Measurements from ENCODE around the gene SMTN. TPM values are rescaled to one million over a fixed set of nuclear protein-coding genes. Genes with fewer than 3 reads are reported as not detected.

SMTN gene
- total and polyA plus RNA-seq, 9 of the 15 experiments (the other 6 are each of a cell fraction or from before 2014, with no cell fraction given) = 2.5 to 41.1 (median 16.1) TPM

GRCh38 chr22:31120642-31121041, 39.5 kb downstream of the SMTN start:
- Histone ChIP-seq H3K9me3 (replicated peaks; ENCODE audit: control insufficient read depth, insufficient read depth, low read depth, low read length) (no peaks in the 10 kb centered on the region), H3K27me3 (ENCODE audit: control insufficient read depth in 2 of 2, insufficient read depth in 2 of 2, low read length in 2 of 2) (no peaks in the 10 kb centered on the region), H3K4me2 (ENCODE audit: insufficient read depth, low read length) (no peak overlapping the region), H3K9ac (ENCODE audit: insufficient read depth in 1 of 2, low read depth in 2 of 2, low read length in 2 of 2) (no peak overlapping the region), H3K9me1 (ENCODE audit: control insufficient read depth, insufficient read depth, low read length) (no peaks in the 10 kb centered on the region), H3K79me2 (ENCODE audit: control insufficient read depth, insufficient read depth, low read length) (no peaks in the 10 kb centered on the region), H3K36me3 (ENCODE audit: control insufficient read depth, insufficient read depth, low read length) (no peaks in the 10 kb centered on the region), H3K27ac (ENCODE audit: extremely low read depth, low read depth, low read length) (no peak overlapping the region), H3K4me3 (no peak overlapping the region), H3K4me1 (replicated peaks in 1 of 2; ENCODE audit: control insufficient read depth in 2 of 2, insufficient read depth in 2 of 2, low read length in 2 of 2) (peaks cover 26 to 42% of the 10 kb centered on the region in 2 experiments), H2AFZ (ENCODE audit: low read depth, low read length) (no peak overlapping the region), H4K20me1 (replicated peaks; ENCODE audit: control insufficient read depth, insufficient read depth, low read length) (no peaks in the 10 kb centered on the region)
- no peak for ATAC-seq
- POLR2A ChIA-PET = interaction anchor here (0.9 to 1.3 kb wide), 3 partner anchors 12 to 20 kb away, joined by 3 to 4 read pairs (median 4); partner anchors contain the start of gene PLA2G3
- no peak for DNase-seq (ENCODE audit: extremely low read depth in 1 of 4, low spot score in 3 of 4)
- intact Hi-C loops (cut with micrococcal nuclease) = no loop called here
- CTCF ChIA-PET (ENCODE audit: low intra/inter-chr PET ratio) = no interaction called here
- FAIRE-seq = no peak
- 100% methylated on average over 1 of the region's 1 CpG for WGBS (ENCODE audit: insufficient coverage, low coverage, missing lambda C conversion rate)
- in situ Hi-C loops (cut with MboI) = no loop called here
- BruUV-seq (replicated peaks) = no TSS peak
- no peak for TF ChIP-seq ZFX (CRISPR knock-in tag; IDR thresholded peaks at IDR 0.05)
- TF ChIP-seq SMAD1 (IDR thresholded peaks at IDR 0.05; ENCODE audit: low read depth, low read length, partially characterized antibody) = no peak
- TF ChIP-seq PHF20 (IDR thresholded peaks at IDR 0.05; ENCODE audit: partially characterized antibody) = no peak
- TF ChIP-seq ZNF274 (IDR thresholded peaks at IDR 0.05; ENCODE audit: borderline replicate concordance, low read depth, low read length) = no peak
- TF ChIP-seq KHSRP (IDR thresholded peaks at IDR 0.05) = no peak
- TF ChIP-seq ZBED1 (IDR thresholded peaks at IDR 0.05) = no peak
- TF ChIP-seq SLC30A9 (CRISPR knock-in tag; IDR thresholded peaks at IDR 0.05) = no peak
- no peak for TF ChIP-seq TRIM24 (IDR thresholded peaks at IDR 0.05)
- TF ChIP-seq RBM14 (IDR thresholded peaks at IDR 0.05; ENCODE audit: borderline replicate concordance, insufficient read depth, low read depth, low read length) = no peak
- TF ChIP-seq, protein P1, sequence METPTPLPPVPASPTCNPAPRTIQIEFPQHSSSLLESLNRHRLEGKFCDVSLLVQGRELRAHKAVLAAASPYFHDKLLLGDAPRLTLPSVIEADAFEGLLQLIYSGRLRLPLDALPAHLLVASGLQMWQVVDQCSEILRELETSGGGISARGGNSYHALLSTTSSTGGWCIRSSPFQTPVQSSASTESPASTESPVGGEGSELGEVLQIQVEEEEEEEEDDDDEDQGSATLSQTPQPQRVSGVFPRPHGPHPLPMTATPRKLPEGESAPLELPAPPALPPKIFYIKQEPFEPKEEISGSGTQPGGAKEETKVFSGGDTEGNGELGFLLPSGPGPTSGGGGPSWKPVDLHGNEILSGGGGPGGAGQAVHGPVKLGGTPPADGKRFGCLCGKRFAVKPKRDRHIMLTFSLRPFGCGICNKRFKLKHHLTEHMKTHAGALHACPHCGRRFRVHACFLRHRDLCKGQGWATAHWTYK (CRISPR knock-in tag; IDR thresholded peaks at IDR 0.05) = no peak
- no peak for TF ChIP-seq KLF6 (CRISPR knock-in tag; IDR thresholded peaks at IDR 0.05; ENCODE audit: borderline replicate concordance)
- TF ChIP-seq CBFA2T2 (conservative IDR thresholded peaks at IDR 0.05) = no peak
- no peak for TF ChIP-seq CHD2 (IDR thresholded peaks at IDR 0.05; ENCODE audit: low read depth, low read length)
- TF ChIP-seq RNF2 (IDR thresholded peaks at IDR 0.05) = no peak
- TF ChIP-seq, protein P2, sequence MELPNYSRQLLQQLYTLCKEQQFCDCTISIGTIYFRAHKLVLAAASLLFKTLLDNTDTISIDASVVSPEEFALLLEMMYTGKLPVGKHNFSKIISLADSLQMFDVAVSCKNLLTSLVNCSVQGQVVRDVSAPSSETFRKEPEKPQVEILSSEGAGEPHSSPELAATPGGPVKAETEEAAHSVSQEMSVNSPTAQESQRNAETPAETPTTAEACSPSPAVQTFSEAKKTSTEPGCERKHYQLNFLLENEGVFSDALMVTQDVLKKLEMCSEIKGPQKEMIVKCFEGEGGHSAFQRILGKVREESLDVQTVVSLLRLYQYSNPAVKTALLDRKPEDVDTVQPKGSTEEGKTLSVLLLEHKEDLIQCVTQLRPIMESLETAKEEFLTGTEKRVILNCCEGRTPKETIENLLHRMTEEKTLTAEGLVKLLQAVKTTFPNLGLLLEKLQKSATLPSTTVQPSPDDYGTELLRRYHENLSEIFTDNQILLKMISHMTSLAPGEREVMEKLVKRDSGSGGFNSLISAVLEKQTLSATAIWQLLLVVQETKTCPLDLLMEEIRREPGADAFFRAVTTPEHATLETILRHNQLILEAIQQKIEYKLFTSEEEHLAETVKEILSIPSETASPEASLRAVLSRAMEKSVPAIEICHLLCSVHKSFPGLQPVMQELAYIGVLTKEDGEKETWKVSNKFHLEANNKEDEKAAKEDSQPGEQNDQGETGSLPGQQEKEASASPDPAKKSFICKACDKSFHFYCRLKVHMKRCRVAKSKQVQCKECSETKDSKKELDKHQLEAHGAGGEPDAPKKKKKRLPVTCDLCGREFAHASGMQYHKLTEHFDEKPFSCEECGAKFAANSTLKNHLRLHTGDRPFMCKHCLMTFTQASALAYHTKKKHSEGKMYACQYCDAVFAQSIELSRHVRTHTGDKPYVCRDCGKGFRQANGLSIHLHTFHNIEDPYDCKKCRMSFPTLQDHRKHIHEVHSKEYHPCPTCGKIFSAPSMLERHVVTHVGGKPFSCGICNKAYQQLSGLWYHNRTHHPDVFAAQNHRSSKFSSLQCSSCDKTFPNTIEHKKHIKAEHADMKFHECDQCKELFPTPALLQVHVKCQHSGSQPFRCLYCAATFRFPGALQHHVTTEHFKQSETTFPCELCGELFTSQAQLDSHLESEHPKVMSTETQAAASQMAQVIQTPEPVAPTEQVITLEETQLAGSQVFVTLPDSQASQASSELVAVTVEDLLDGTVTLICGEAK (IDR thresholded peaks at IDR 0.05) = no peak
- TF ChIP-seq, protein P2 (CRISPR knock-in tag; IDR thresholded peaks at IDR 0.05) = no peak

Measured in K562 (cell line).